HCT116 (cell line): Measurements from ENCODE around the gene GGCT. TPM values are rescaled to one million over a fixed set of nuclear protein-coding genes. Genes with fewer than 3 reads are reported as not detected.

ENCODE experiments used
- ATAC-seq: fragments of 200-7000 bp; cut with Tn5 transposase; 2 replicates; pipeline ENCODE4 v1.9.1; 2020; ENCODE audit warnings: mild to moderate bottlenecking, moderate library complexity
- BruUV-seq: library from RNA; stranded (reverse); fragments of 400-500 nt; replicated peaks from 2 replicates; lab custom pipeline; 2021; lab: Mats Ljungman, UMichigan
- CTCF ChIA-PET: fragments of 300-600 bp; sonication (Branson Sonifier 250); formaldehyde crosslinking; loops from one replicate; lab custom pipeline; 2021; ENCODE audit warnings: antibody characterized with exemption; lab: Charles Lee
- POLR2A ChIA-PET: fragments of 300-600, 350-600 bp; sonication (Branson Sonifier 250); formaldehyde crosslinking; loops from one replicate; lab custom pipeline; 2021; ENCODE audit warnings: antibody characterized with exemption; lab: Charles Lee
- RAD21 ChIA-PET, 2 experiments: fragments of 300-600 bp; sonication (Branson Sonifier 250); formaldehyde crosslinking; loops; one replicate each; lab custom pipeline; 2023; ENCODE audit warnings: low total read pairs in 2 of 2; ENCODE audit not compliant: uncharacterized antibody in 2 of 2, unreplicated experiment in 2 of 2, low non-redundant PET in 1 of 2; lab: Charles Lee
- DNase-seq: peaks from one replicate; pipeline ENCODE4 v3.0.0-alpha.2; 2010; ENCODE audit warnings: low read depth, low spot score
- H2AFZ ChIP-seq: fragments of 200-600 bp; shearing (Covaris generic), sonication (generic); 2 replicates; pipeline ENCODE4 v1.6.1; 2017; ENCODE audit warnings: low read depth, mixed run types, mixed read lengths, antibody characterized with exemption, low read length; ENCODE audit not compliant: poor library complexity, severe bottlenecking
- H3K27ac ChIP-seq: 2 replicates; pipeline ENCODE4 v1.5.1; 2012; ENCODE audit warnings: low read depth, low read length
- H3K27me3 ChIP-seq: fragments of 200-600 bp; sonication (generic); 2 replicates; pipeline ENCODE4 v1.6.1; 2016; ENCODE audit warnings: mixed run types, low read length, mixed read lengths; ENCODE audit not compliant: insufficient read depth
- H3K36me3 ChIP-seq, 2 experiments: fragments of 200-500 bp in 1 of 2; fragments of 200-600 bp in 1 of 2; sonication (Bioruptor generic) in 1 of 2; sonication (generic) in 1 of 2; 2 replicates each; pipeline versions ENCODE4 v1.5.1 to v1.6.1; 2014 to 2016; ENCODE audit warnings: low read length in 2 of 2, inconsistent platforms in 1 of 2, mixed read lengths in 1 of 2, mixed run types in 1 of 2; ENCODE audit not compliant: insufficient read depth in 2 of 2, control insufficient read depth in 1 of 2
- H3K4me1 ChIP-seq, 2 experiments: fragments of 200-600 bp in 1 of 2; sonication (generic) in 1 of 2; 2 replicates each; pipeline versions ENCODE4 v1.5.1 to v1.6.1; 2012 to 2017; ENCODE audit warnings: low read length in 2 of 2, inconsistent platforms in 1 of 2, mild to moderate bottlenecking in 1 of 2, mixed read lengths in 1 of 2, mixed run types in 1 of 2, moderate library complexity in 1 of 2; ENCODE audit not compliant: insufficient read depth in 2 of 2, control insufficient read depth in 1 of 2
- H3K4me2 ChIP-seq: fragments of 200-600 bp; sonication (generic); 2 replicates; pipeline ENCODE4 v1.6.1; 2017; ENCODE audit warnings: mixed run types, low read length, mixed read lengths
- H3K4me3 ChIP-seq, 2 experiments: fragments of 200-600 bp in 1 of 2; sonication (generic) in 1 of 2; replicated peaks in 1 of 2; 2 replicates each; pipeline ENCODE4 v1.5.1; 2011 to 2016; ENCODE audit warnings: low read length in 2 of 2, control low read depth in 1 of 2, low read depth in 1 of 2, mild to moderate bottlenecking in 1 of 2, mixed read lengths in 1 of 2, mixed run types in 1 of 2
- H3K79me2 ChIP-seq: fragments of 200-600 bp; sonication (generic); 2 replicates; pipeline ENCODE4 v1.6.1; 2017; ENCODE audit warnings: mild to moderate bottlenecking, mixed run types, low read length, moderate library complexity, mixed read lengths; ENCODE audit not compliant: insufficient read depth
- H3K9ac ChIP-seq: fragments of 200-600 bp; sonication (generic); 2 replicates; pipeline ENCODE4 v1.6.1; 2016; ENCODE audit warnings: low read length, mixed read lengths
- H3K9me2 ChIP-seq: fragments of 200-600 bp; sonication (generic), shearing (Covaris generic); 2 replicates; pipeline ENCODE4 v1.6.1; 2017; ENCODE audit warnings: mixed run types, mild to moderate bottlenecking, moderate library complexity; ENCODE audit not compliant: insufficient read depth
- H3K9me3 ChIP-seq, 2 experiments: fragments of 200-500 bp in 1 of 2; fragments of 200-600 bp in 1 of 2; sonication (Bioruptor generic) in 1 of 2; sonication (generic) in 1 of 2; 2 replicates each; pipeline ENCODE4 v1.6.1; 2014 to 2017; ENCODE audit warnings: low read length in 2 of 2, mixed read lengths in 2 of 2, inconsistent platforms in 1 of 2, low read depth in 1 of 2, mild to moderate bottlenecking in 1 of 2, mixed run types in 1 of 2, moderate library complexity in 1 of 2; ENCODE audit not compliant: control insufficient read depth in 1 of 2, insufficient read depth in 1 of 2
- H4K20me1 ChIP-seq: fragments of 200-600 bp; sonication (generic), shearing (Covaris generic); 2 replicates; pipeline ENCODE4 v1.6.1; 2017; ENCODE audit warnings: mixed run types, mild to moderate bottlenecking, moderate library complexity; ENCODE audit not compliant: insufficient read depth
- ATF3 ChIP-seq: IDR thresholded peaks from 2 replicates; pipeline ENCODE4 v1.6.1; 2012
- CBX3 ChIP-seq: IDR thresholded peaks from 2 replicates; pipeline ENCODE4 v1.6.1; 2012; ENCODE audit warnings: low read depth
- CEBPB ChIP-seq: IDR thresholded peaks from 2 replicates; pipeline ENCODE4 v1.6.1; 2012; ENCODE audit warnings: low read depth
- EGR1 ChIP-seq: IDR thresholded peaks from 2 replicates; pipeline ENCODE4 v1.6.1; 2012; ENCODE audit warnings: low read depth
- EZH2 ChIP-seq: fragments of 200-600 bp; sonication (generic); IDR thresholded peaks from 2 replicates; pipeline ENCODE4 v1.6.1; 2017; ENCODE audit warnings: antibody characterized with exemption, mixed run types
- RAD21 ChIP-seq: IDR thresholded peaks from 2 replicates; pipeline ENCODE4 v1.6.1; 2012; ENCODE audit warnings: low read depth, mild to moderate bottlenecking
- SIN3A ChIP-seq: IDR thresholded peaks from 2 replicates; pipeline ENCODE4 v1.6.1; 2012; ENCODE audit warnings: low read depth
- SRF ChIP-seq: IDR thresholded peaks from 2 replicates; pipeline ENCODE4 v1.6.1; 2012; ENCODE audit warnings: low read depth
- TCF7L2 ChIP-seq: IDR thresholded peaks from 2 replicates; pipeline ENCODE4 v1.7.0; 2011; ENCODE audit warnings: borderline replicate concordance, inconsistent platforms; ENCODE audit not compliant: insufficient read depth, insufficient read length; ENCODE audit errors: extremely low read depth
- YY1 ChIP-seq: IDR thresholded peaks from 2 replicates; pipeline ENCODE4 v1.6.1; 2011; ENCODE audit warnings: low read length, low read depth, moderate library complexity, mild to moderate bottlenecking; ENCODE audit not compliant: insufficient replicate concordance; ENCODE audit errors: extremely low read depth
- ZFX ChIP-seq: fragments of 450-650 bp; IDR thresholded peaks from 2 replicates; pipeline ENCODE4 v1.6.1; 2017
- ZNF274 ChIP-seq: fragments of 200-500 bp; sonication (Bioruptor generic); IDR thresholded peaks from 2 replicates; pipeline ENCODE4 v1.6.1; 2014; ENCODE audit warnings: mild to moderate bottlenecking, low read depth, low read length, inconsistent platforms
- intact Hi-C: fragments of 100-400 bp; cut with micrococcal nuclease; formaldehyde crosslinking; loops from 2 replicates; pipeline ENCODE4 v1.10.0; 2022
- total RNA-seq: library from RNA; stranded (reverse); gene quantifications from one replicate; pipeline ENCODE4 v1.2.1, GENCODE V29; 2021; ENCODE audit not compliant: unreplicated experiment
- TF ChIP-seq, protein P1 (sequence below): IDR thresholded peaks from 2 replicates; pipeline ENCODE4 v1.6.1; 2011; ENCODE audit warnings: mild to moderate bottlenecking, low read length, moderate library complexity; ENCODE audit not compliant: insufficient replicate concordance; ENCODE audit errors: extremely low read depth
- TF ChIP-seq, protein P2 (sequence below): IDR thresholded peaks from 2 replicates; pipeline ENCODE4 v1.6.1; 2012

GGCT gene
- total RNA-seq, 1 experiment from 2014 or later, result 60.6 TPM

DNA sequence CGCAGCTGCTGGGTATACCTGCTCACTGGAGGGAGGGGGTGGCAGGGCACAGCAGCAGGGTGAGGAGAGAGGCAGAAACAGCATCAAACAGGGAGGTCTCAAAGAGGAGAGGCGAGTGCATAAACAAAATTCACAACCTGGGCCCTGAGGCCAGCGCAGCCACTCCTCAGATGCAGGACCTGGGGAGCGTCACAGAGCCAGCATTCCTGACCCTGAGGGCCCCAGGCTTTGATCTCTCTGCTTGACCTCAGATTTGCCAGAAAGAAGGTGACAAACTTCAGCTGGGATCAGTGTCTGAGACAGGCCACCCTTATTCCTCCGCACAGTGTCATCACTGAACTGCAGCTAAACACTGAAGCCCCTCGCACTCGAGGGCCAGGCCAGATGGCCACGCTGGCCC is 51.6 kb downstream of the GGCT start:
- H3K27me3 ChIP-seq, result no peaks in the 10 kb centered on the region
- BruUV-seq, result no TSS peak
- H3K4me1 ChIP-seq, result no peaks in the 10 kb centered on the region
- ATAC-seq, result no peak
- H3K4me3 ChIP-seq, result no peak overlapping the region
- no peak overlapping the region for H3K4me2 ChIP-seq
- no peak for TF ChIP-seq RAD21
- TF ChIP-seq ZNF274, result no peak
- TF ChIP-seq SIN3A, result no peak
- no peak for TF ChIP-seq TCF7L2
- TF ChIP-seq, protein P1, sequence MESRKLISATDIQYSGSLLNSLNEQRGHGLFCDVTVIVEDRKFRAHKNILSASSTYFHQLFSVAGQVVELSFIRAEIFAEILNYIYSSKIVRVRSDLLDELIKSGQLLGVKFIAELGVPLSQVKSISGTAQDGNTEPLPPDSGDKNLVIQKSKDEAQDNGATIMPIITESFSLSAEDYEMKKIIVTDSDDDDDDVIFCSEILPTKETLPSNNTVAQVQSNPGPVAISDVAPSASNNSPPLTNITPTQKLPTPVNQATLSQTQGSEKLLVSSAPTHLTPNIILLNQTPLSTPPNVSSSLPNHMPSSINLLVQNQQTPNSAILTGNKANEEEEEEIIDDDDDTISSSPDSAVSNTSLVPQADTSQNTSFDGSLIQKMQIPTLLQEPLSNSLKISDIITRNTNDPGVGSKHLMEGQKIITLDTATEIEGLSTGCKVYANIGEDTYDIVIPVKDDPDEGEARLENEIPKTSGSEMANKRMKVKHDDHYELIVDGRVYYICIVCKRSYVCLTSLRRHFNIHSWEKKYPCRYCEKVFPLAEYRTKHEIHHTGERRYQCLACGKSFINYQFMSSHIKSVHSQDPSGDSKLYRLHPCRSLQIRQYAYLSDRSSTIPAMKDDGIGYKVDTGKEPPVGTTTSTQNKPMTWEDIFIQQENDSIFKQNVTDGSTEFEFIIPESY, result no peak
- TF ChIP-seq EGR1, result no peak
- no peak for TF ChIP-seq SRF
- TF ChIP-seq ZFX, result no peak
- TF ChIP-seq CBX3, result no peak
- no peak for TF ChIP-seq ATF3
- TF ChIP-seq, protein P2, sequence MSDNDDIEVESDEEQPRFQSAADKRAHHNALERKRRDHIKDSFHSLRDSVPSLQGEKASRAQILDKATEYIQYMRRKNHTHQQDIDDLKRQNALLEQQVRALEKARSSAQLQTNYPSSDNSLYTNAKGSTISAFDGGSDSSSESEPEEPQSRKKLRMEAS, result no peak
- TF ChIP-seq YY1, result no peak
- TF ChIP-seq CEBPB, result no peak
- no peak for TF ChIP-seq EZH2
- no peak overlapping the region for H2AFZ ChIP-seq
- H4K20me1 ChIP-seq, result no peaks in the 10 kb centered on the region
- RAD21 ChIA-PET, result no interaction called here
- peaks cover 0 to 5% of the 10 kb centered on the region in 2 experiments; a peak in 1 of 4 replicates for H3K36me3 ChIP-seq
- POLR2A ChIA-PET, result no interaction called here
- no peak overlapping the region for H3K9ac ChIP-seq
- CTCF ChIA-PET, result no interaction called here
- H3K9me2 ChIP-seq, result no peaks in the 10 kb centered on the region
- H3K27ac ChIP-seq, result no peak overlapping the region
- intact Hi-C loops, result no loop called here
- H3K9me3 ChIP-seq, result no peaks in the 10 kb centered on the region
- no peaks in the 10 kb centered on the region for H3K79me2 ChIP-seq
- DNase-seq, result no peak
